ENCODE measurements around the gene PTPN13.

GRCh38 chr4:86631166-86631565 lies 37.1 kb downstream of the PTPN13 start:
- TF ChIP-seq, protein P1, sequence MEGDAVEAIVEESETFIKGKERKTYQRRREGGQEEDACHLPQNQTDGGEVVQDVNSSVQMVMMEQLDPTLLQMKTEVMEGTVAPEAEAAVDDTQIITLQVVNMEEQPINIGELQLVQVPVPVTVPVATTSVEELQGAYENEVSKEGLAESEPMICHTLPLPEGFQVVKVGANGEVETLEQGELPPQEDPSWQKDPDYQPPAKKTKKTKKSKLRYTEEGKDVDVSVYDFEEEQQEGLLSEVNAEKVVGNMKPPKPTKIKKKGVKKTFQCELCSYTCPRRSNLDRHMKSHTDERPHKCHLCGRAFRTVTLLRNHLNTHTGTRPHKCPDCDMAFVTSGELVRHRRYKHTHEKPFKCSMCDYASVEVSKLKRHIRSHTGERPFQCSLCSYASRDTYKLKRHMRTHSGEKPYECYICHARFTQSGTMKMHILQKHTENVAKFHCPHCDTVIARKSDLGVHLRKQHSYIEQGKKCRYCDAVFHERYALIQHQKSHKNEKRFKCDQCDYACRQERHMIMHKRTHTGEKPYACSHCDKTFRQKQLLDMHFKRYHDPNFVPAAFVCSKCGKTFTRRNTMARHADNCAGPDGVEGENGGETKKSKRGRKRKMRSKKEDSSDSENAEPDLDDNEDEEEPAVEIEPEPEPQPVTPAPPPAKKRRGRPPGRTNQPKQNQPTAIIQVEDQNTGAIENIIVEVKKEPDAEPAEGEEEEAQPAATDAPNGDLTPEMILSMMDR (IDR thresholded peaks at IDR 0.05): no peak
- TF ChIP-seq EZH2phosphoT487 (IDR thresholded peaks at IDR 0.05) (no peak), EZH2 (IDR thresholded peaks at IDR 0.05) (no peak)
